Measurements from ENCODE around the gene LAMA2. TPM values are rescaled to one million over a fixed set of nuclear protein-coding genes. Genes with fewer than 3 reads are reported as not detected.
"Not testable (repeated sequence)": the region's sequence is repeated elsewhere in the genome, so short reads cannot be mapped to it uniquely, and the experiment has no call there.

LAMA2 gene
- polyA plus RNA-seq, 1 donor, result 5.4 TPM

DNA sequence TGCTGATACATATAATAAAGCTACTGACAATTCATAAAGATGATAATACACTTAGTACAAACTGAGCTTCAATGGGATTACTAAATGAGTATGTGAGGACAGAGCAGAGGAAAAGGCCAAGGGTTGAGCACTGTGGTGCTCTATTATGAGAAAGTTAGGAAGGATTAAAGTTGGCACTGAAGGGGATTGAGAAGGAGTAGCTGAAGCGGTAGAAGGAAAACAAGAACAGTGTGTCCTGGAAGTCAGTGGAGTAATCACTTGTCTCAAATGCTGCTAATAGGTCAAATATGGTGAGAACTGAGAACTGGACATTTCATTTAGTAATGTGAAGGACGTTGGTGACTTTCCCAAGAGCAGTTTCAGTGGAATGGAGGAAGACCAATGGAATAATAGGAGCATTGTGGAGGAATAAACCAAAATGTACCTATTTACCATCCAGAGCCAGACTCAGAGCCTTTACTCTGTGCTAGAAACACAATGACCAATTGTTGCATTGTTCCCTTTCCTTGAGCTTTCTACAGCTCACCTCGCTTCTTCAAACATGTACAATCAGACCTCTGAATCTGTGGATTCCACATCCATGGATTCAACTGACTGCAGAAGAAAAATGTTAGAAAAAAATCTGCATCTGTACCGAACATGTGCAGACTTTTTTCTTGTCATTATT is 255.9 kb downstream of the LAMA2 start:
- Histone ChIP-seq H3K36me3 (ENCODE audit: control insufficient read depth, insufficient read depth, low read length) (no peaks in the 10 kb centered on the region), H3K9me3 (ENCODE audit: control insufficient read depth, low read depth, low read length) (no peaks in the 10 kb centered on the region), H3K27me3 (ENCODE audit: control insufficient read depth, insufficient read depth, low read length) (no peaks in the 10 kb centered on the region), H3K27ac (ENCODE audit: low read length) (no peak overlapping the region), H3K4me3 (ENCODE audit: low read length) (no peak overlapping the region), H3K4me1 (ENCODE audit: control insufficient read depth, insufficient read depth, low read length) (no peaks in the 10 kb centered on the region)
- WGBS (ENCODE audit: insufficient coverage, low lambda C conversion rate), result 83% methylated on average over 3 of the region's 4 CpGs
- DNase-seq, result no peak

DNA sequence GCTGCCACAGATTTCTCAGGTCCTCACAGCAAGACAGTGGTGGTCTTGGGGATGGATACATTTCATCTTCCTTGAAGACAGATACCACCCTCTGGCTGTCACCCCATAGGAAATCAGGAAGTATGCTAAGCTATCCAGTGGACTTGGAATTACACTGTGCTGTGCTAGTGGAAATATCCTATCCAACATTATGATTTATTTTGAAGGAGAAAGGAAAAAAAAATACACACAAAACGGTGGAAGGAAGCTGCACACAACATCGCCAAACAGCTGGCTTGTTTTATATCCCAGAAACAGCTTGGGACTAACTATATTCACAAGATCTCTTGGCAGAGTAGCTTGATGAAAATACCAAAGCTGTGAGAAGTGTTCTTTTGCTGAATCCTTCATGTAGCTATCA is 257.6 kb downstream of the LAMA2 start:
- 69% methylated on average over 2 of the region's 2 CpGs for WGBS (ENCODE audit: insufficient coverage, low lambda C conversion rate)
- Histone ChIP-seq H3K4me1 (ENCODE audit: control insufficient read depth, insufficient read depth, low read length) (no peaks in the 10 kb centered on the region), H3K27me3 (ENCODE audit: control insufficient read depth, insufficient read depth, low read length) (no peaks in the 10 kb centered on the region), H3K36me3 (ENCODE audit: control insufficient read depth, insufficient read depth, low read length) (no peaks in the 10 kb centered on the region), H3K9me3 (ENCODE audit: control insufficient read depth, low read depth, low read length) (no peaks in the 10 kb centered on the region), H3K4me3 (ENCODE audit: low read length) (no peak overlapping the region), H3K27ac (ENCODE audit: low read length) (no peak overlapping the region)
- peak in 1 of 2 donors; percentile 17 for DNase-seq

DNA sequence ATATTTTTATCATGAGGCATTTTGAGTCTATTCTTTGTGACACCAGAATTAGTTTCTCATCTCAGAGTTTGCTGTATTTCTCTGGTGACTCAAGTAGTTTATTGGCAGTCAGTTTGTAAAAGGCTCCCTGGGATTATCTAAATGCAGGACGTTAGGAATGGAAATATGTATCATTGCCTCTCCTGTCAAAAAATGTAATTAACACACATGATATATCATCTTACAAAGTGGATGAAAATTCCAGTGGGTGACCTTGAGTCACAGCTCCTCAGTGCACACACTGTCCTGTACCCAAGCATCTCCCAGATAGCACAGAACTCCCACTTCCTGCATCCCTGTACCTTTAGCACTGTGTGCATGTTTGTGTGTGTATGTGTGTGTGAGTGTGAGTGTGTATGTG is 258.6 kb downstream of the LAMA2 start:
- 40% methylated on average over 1 of the region's 1 CpG for WGBS (ENCODE audit: insufficient coverage, low lambda C conversion rate)
- H3K27ac ChIP-seq (ENCODE audit: low read length), result no peak overlapping the region
- DNase-seq, result no peak

DNA sequence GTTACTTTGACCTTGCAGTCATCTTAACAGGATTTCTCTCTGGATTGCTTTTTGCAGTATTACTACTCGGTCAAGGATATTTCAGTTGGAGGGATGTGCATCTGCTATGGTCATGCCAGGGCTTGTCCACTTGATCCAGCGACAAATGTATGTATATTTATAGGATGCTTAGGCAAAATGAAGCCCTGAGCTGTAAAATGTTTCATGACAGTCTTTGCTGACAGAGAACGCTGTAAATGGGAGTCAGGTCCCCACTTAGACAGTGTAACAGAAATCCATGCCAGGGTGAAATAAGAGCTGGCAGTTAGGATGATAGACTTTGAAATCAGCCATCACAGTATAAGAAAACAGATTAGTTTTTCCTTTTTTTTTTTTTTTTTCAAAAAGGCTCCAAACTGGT is 264.0 kb downstream of the LAMA2 start:
- DNase-seq, result no peak
- no peaks in the 10 kb centered on the region for H3K27me3 ChIP-seq (ENCODE audit: control insufficient read depth, insufficient read depth, low read length)
- no peak overlapping the region for H3K27ac ChIP-seq (ENCODE audit: low read length)
- H3K36me3 ChIP-seq (ENCODE audit: control insufficient read depth, insufficient read depth, low read length), result no peaks in the 10 kb centered on the region
- no peaks in the 10 kb centered on the region for H3K4me1 ChIP-seq (ENCODE audit: control insufficient read depth, insufficient read depth, low read length)
- 100% methylated on average over 1 of the region's 3 CpGs for WGBS (ENCODE audit: insufficient coverage, low lambda C conversion rate)
- H3K4me3 ChIP-seq (ENCODE audit: low read length), result no peak overlapping the region
- H3K9me3 ChIP-seq (ENCODE audit: control insufficient read depth, low read depth, low read length), result no peaks in the 10 kb centered on the region

More for the DNA sequence above, 258.6 kb downstream of the LAMA2 start:
- H3K4me1 ChIP-seq (ENCODE audit: control insufficient read depth, insufficient read depth, low read length), result no peaks in the 10 kb centered on the region
- H3K36me3 ChIP-seq (ENCODE audit: control insufficient read depth, insufficient read depth, low read length), result no peaks in the 10 kb centered on the region
- H3K4me3 ChIP-seq (ENCODE audit: low read length), result no peak overlapping the region
- no peaks in the 10 kb centered on the region for H3K27me3 ChIP-seq (ENCODE audit: control insufficient read depth, insufficient read depth, low read length)
- H3K9me3 ChIP-seq (ENCODE audit: control insufficient read depth, low read depth, low read length), result no peaks in the 10 kb centered on the region

- no peaks in the 10 kb centered on the region for H3K4me1 ChIP-seq (ENCODE audit: control insufficient read depth, insufficient read depth, low read length)
- no peaks in the 10 kb centered on the region for H3K36me3 ChIP-seq (ENCODE audit: control insufficient read depth, insufficient read depth, low read length)
- DNase-seq, result no peak
- no peaks in the 10 kb centered on the region for H3K27me3 ChIP-seq (ENCODE audit: control insufficient read depth, insufficient read depth, low read length)
- no peak overlapping the region for H3K27ac ChIP-seq (ENCODE audit: low read length)
- WGBS (ENCODE audit: insufficient coverage, low lambda C conversion rate), result 60% methylated on average over 3 of the region's 4 CpGs
- no peak overlapping the region for H3K4me3 ChIP-seq (ENCODE audit: low read length)
- H3K9me3 ChIP-seq (ENCODE audit: control insufficient read depth, low read depth, low read length), result no peaks in the 10 kb centered on the region
Observed at GRCh38 chr6:129150507-129150906, 267.6 kb downstream of the LAMA2 start.

- Histone ChIP-seq H3K4me3 (ENCODE audit: low read length) (no peak overlapping the region), H3K36me3 (ENCODE audit: control insufficient read depth, insufficient read depth, low read length) (no peaks in the 10 kb centered on the region), H3K4me1 (ENCODE audit: control insufficient read depth, insufficient read depth, low read length) (no peaks in the 10 kb centered on the region), H3K27me3 (ENCODE audit: control insufficient read depth, insufficient read depth, low read length) (no peaks in the 10 kb centered on the region), H3K27ac (ENCODE audit: low read length) (no peak overlapping the region), H3K9me3 (ENCODE audit: control insufficient read depth, low read depth, low read length) (no peaks in the 10 kb centered on the region)
- no peak for DNase-seq
- no CpG with 5 or more reads among the region's 4 CpGs for WGBS (ENCODE audit: insufficient coverage, low lambda C conversion rate)
Observed at GRCh38 chr6:129153257-129153656, 270.3 kb downstream of the LAMA2 start.

GRCh38 chr6:129159242-129159641 is 276.3 kb downstream of the LAMA2 start:
- H3K27ac ChIP-seq (ENCODE audit: low read length); H3K27me3 ChIP-seq (ENCODE audit: control insufficient read depth, insufficient read depth, low read length); H3K4me1 ChIP-seq (ENCODE audit: control insufficient read depth, insufficient read depth, low read length); H3K9me3 ChIP-seq (ENCODE audit: control insufficient read depth, low read depth, low read length); H3K4me3 ChIP-seq (ENCODE audit: low read length); DNase-seq; H3K36me3 ChIP-seq (ENCODE audit: control insufficient read depth, insufficient read depth, low read length): not testable (repeated sequence)
- WGBS (ENCODE audit: insufficient coverage, low lambda C conversion rate), result 86% methylated on average over 1 of the region's 17 CpGs

GRCh38 chr6:129162605-129163004 is 279.7 kb downstream of the LAMA2 start:
- no peak for DNase-seq
- no peaks in the 10 kb centered on the region for H3K36me3 ChIP-seq (ENCODE audit: control insufficient read depth, insufficient read depth, low read length)
- no peaks in the 10 kb centered on the region for H3K9me3 ChIP-seq (ENCODE audit: control insufficient read depth, low read depth, low read length)
- WGBS (ENCODE audit: insufficient coverage, low lambda C conversion rate), result no CpG with 5 or more reads among the region's 1 CpG
- no peaks in the 10 kb centered on the region for H3K27me3 ChIP-seq (ENCODE audit: control insufficient read depth, insufficient read depth, low read length)
- no peaks in the 10 kb centered on the region for H3K4me1 ChIP-seq (ENCODE audit: control insufficient read depth, insufficient read depth, low read length)
- H3K27ac ChIP-seq (ENCODE audit: low read length), result no peak overlapping the region
- H3K4me3 ChIP-seq (ENCODE audit: low read length), result no peak overlapping the region

DNA sequence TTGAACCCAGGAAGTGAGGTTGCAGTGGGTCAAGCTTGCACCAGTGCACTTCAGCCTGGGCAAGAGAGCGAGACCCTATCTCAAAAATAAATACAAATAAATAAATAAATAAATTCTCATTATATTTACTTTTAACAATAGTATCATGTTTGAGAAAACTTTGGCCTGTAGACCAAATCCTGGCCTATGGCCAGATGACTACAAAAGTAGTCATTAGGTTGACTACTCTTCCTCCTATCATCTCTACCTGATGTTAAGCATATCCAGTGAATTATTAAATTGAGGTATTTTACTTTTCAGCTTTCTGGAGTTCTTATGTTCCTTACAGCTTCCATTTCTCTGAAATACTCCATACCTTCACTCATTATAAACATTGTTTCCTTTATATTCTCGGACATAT is 280.6 kb downstream of the LAMA2 start:
- Histone ChIP-seq H3K36me3 (ENCODE audit: control insufficient read depth, insufficient read depth, low read length) (no peaks in the 10 kb centered on the region), H3K27ac (ENCODE audit: low read length) (no peak overlapping the region)
- 100% methylated on average over 1 of the region's 2 CpGs for WGBS (ENCODE audit: insufficient coverage, low lambda C conversion rate)

DNA sequence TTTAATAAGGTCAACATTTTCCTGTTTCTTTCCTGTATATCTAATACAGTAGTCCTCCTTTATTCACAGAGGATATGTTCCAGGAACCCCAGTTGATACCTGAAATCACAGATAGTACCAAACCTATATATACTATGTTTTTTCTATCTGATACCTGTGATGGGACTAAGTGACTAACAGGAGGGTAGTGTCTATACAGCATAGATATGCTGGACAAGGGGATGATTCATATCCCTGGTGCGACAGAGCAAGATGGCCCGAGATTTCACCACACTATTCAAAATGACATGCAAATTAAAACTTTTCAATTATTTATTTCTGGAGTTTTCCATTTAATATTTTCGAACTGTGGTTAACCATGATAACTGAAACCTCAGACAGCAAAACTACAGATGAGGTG is 281.1 kb downstream of the LAMA2 start:
- WGBS (ENCODE audit: insufficient coverage, low lambda C conversion rate), result no CpG with 5 or more reads among the region's 3 CpGs
- Histone ChIP-seq H3K4me1 (ENCODE audit: control insufficient read depth, insufficient read depth, low read length) (no peaks in the 10 kb centered on the region), H3K4me3 (ENCODE audit: low read length) (no peak overlapping the region), H3K27me3 (ENCODE audit: control insufficient read depth, insufficient read depth, low read length) (no peaks in the 10 kb centered on the region), H3K27ac (ENCODE audit: low read length) (no peak overlapping the region), H3K9me3 (ENCODE audit: control insufficient read depth, low read depth, low read length) (no peaks in the 10 kb centered on the region), H3K36me3 (ENCODE audit: control insufficient read depth, insufficient read depth, low read length) (no peaks in the 10 kb centered on the region)
- no peak for DNase-seq

More for the DNA sequence above, 280.6 kb downstream of the LAMA2 start:
- no peaks in the 10 kb centered on the region for H3K9me3 ChIP-seq (ENCODE audit: control insufficient read depth, low read depth, low read length)
- no peaks in the 10 kb centered on the region for H3K4me1 ChIP-seq (ENCODE audit: control insufficient read depth, insufficient read depth, low read length)
- H3K4me3 ChIP-seq (ENCODE audit: low read length), result no peak overlapping the region
- DNase-seq, result no peak
- no peaks in the 10 kb centered on the region for H3K27me3 ChIP-seq (ENCODE audit: control insufficient read depth, insufficient read depth, low read length)

DNA sequence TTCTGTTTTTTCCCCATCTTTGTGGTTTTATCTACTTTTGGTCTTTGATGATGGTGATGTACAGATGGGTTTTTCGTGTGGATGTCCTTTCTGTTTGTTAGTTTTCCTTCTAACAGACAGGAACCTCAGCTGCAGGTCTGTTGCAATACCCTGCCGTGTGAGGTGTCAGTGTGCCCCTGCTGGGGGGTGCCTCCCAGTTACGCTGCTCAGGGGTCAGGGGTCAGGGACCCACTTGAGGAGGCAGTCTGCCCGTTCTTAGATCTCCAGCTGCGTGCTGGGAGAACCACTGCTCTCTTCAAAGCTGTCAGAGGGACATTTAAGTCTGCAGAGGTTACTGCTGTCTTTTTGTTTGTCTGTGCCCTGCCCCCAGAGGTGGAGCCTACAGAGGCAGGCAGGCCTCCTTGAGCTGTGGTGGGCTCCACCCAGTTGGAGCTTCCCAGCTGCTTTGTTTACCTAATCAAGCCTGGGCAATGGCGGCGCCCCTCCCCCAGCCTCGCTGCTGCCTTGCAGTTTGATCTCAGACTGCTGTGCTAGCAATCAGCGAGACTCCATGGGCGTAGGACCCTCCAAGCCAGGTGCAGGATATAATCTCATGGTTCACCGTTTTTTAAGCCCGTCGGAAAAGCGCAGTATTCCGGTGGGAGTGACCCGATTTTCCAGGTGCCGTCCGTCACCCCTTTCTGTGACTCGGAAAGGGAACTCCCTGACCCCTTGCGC is 289.5 kb downstream of the LAMA2 start:
- not testable (repeated sequence) for H3K9me3 ChIP-seq (ENCODE audit: control insufficient read depth, low read depth, low read length); H3K4me1 ChIP-seq (ENCODE audit: control insufficient read depth, insufficient read depth, low read length); H3K36me3 ChIP-seq (ENCODE audit: control insufficient read depth, insufficient read depth, low read length); H3K4me3 ChIP-seq (ENCODE audit: low read length); H3K27me3 ChIP-seq (ENCODE audit: control insufficient read depth, insufficient read depth, low read length); H3K27ac ChIP-seq (ENCODE audit: low read length); DNase-seq
- no CpG with 5 or more reads among the region's 20 CpGs for WGBS (ENCODE audit: insufficient coverage, low lambda C conversion rate)

Measured in large intestine (tissue), 3 donors.